Chondrocyte (in vitro differentiated cells): ENCODE measurements around the gene MGAT4A. TPM values are rescaled to one million over a fixed set of nuclear protein-coding genes. Genes with fewer than 3 reads are reported as not detected.
A peak's percentile ranks its signal among the peaks of the same experiment; 100 is the strongest.

Experiments used
- DNase-seq: peaks from one replicate; pipeline ENCODE4 v3.0.0; 2021; ENCODE audit warnings: mixed read lengths, low spot score
- H3K27ac Mint-ChIP-seq: one replicate; pipeline ENCODE4 v1.8.0; 2021; ENCODE audit warnings: mild to moderate bottlenecking, moderate library complexity, mixed read lengths; ENCODE audit not compliant: unreplicated experiment
- H3K27me3 Mint-ChIP-seq: 2 replicates; pipeline ENCODE4 v1.8.0; 2021; ENCODE audit warnings: low read depth, mixed read lengths
- H3K36me3 Mint-ChIP-seq: 2 replicates; pipeline ENCODE4 v1.8.0; 2021; ENCODE audit warnings: low read depth, mixed read lengths
- H3K4me1 Mint-ChIP-seq: 2 replicates; pipeline ENCODE4 v1.8.0; 2021; ENCODE audit warnings: low read depth, mild to moderate bottlenecking, mixed read lengths
- H3K4me3 Mint-ChIP-seq: one replicate; pipeline ENCODE4 v1.8.0; 2021; ENCODE audit warnings: mild to moderate bottlenecking, moderate library complexity, mixed read lengths; ENCODE audit not compliant: unreplicated experiment
- H3K9me3 Mint-ChIP-seq: 2 replicates; pipeline ENCODE4 v1.8.0; 2021; ENCODE audit warnings: low read depth, mixed read lengths
- CTCF ChIP-seq: fragments of 200-600 bp; sonication (generic); IDR thresholded peaks from 2 replicates; pipeline ENCODE4 v1.5.0; 2021; ENCODE audit warnings: antibody characterized with exemption, mild to moderate bottlenecking, moderate library complexity
- total RNA-seq: library from RNA; stranded (reverse); gene quantifications from 3 replicates; pipeline ENCODE4 v1.2.1, GENCODE V29; 2021

The MGAT4A gene
- total RNA-seq, 1 donor from 2014 or later = 2.1 TPM

- no peak overlapping the region for H3K27ac Mint-ChIP-seq
- H3K4me3 Mint-ChIP-seq = no peak overlapping the region
- no peaks in the 10 kb centered on the region for H3K4me1 Mint-ChIP-seq
- H3K27me3 Mint-ChIP-seq = no peaks in the 10 kb centered on the region
- peaks cover 5% of the 10 kb centered on the region for H3K36me3 Mint-ChIP-seq
- TF ChIP-seq CTCF = no peak
- peaks cover 10% of the 10 kb centered on the region for H3K9me3 Mint-ChIP-seq
- no peak for DNase-seq
These were observed 107.3 kb downstream of the MGAT4A start for GRCh38 chr2:98623657-98624056.

- H3K36me3 Mint-ChIP-seq = peaks cover 36% of the 10 kb centered on the region
- H3K4me1 Mint-ChIP-seq = no peaks in the 10 kb centered on the region
- H3K27me3 Mint-ChIP-seq = no peaks in the 10 kb centered on the region
- DNase-seq = no peak
- H3K27ac Mint-ChIP-seq = no peak overlapping the region
- no peaks in the 10 kb centered on the region for H3K9me3 Mint-ChIP-seq
- TF ChIP-seq CTCF = no peak
- H3K4me3 Mint-ChIP-seq = no peak overlapping the region
These were observed 113.8 kb downstream of the MGAT4A start for GRCh38 chr2:98617149-98617548.

- peak; percentile 37 for TF ChIP-seq CTCF
- H3K36me3 Mint-ChIP-seq = peaks cover 41% of the 10 kb centered on the region
- no peak overlapping the region for H3K4me3 Mint-ChIP-seq
- no peak overlapping the region for H3K27ac Mint-ChIP-seq
- peaks cover 12% of the 10 kb centered on the region for H3K4me1 Mint-ChIP-seq
- no peak for DNase-seq
- H3K9me3 Mint-ChIP-seq = no peaks in the 10 kb centered on the region
- no peaks in the 10 kb centered on the region for H3K27me3 Mint-ChIP-seq
These were observed 115.5 kb downstream of the MGAT4A start for GRCh38 chr2:98615481-98615880.

- Mint-ChIP-seq H3K9me3 (no peaks in the 10 kb centered on the region), H3K4me1 (peaks cover 25% of the 10 kb centered on the region), H3K27ac (no peak overlapping the region), H3K4me3 (no peak overlapping the region), H3K27me3 (no peaks in the 10 kb centered on the region), H3K36me3 (peaks cover 41% of the 10 kb centered on the region)
- DNase-seq = no peak
- TF ChIP-seq CTCF = no peak
These were observed 116.8 kb downstream of the MGAT4A start for GRCh38 chr2:98614024-98614739.

GRCh38 chr2:98608962-98609604 is 121.8 kb downstream of the MGAT4A start:
- H3K9me3 Mint-ChIP-seq = no peaks in the 10 kb centered on the region
- TF ChIP-seq CTCF = no peak
- H3K4me3 Mint-ChIP-seq = peak overlapping the region; percentile 85
- H3K36me3 Mint-ChIP-seq = peaks cover 18% of the 10 kb centered on the region
- H3K27ac Mint-ChIP-seq = peak overlapping the region; percentile 96
- H3K4me1 Mint-ChIP-seq = peaks cover 58% of the 10 kb centered on the region
- DNase-seq = no peak
- H3K27me3 Mint-ChIP-seq = no peaks in the 10 kb centered on the region
